RCC 7860 (cell line): ENCODE data around the gene RGL2.
"Not testable (repeated sequence)": the region's sequence is repeated elsewhere in the genome, so short reads cannot be mapped to it uniquely, and the experiment has no call there.

Source experiments
- DNase-seq: peaks from one replicate; pipeline ENCODE4 v3.0.0-alpha.2; 2015; ENCODE audit warnings: low spot score
- FAIRE-seq: peaks from 2 replicates; lab custom pipeline; 2012; peaks lifted over from hg19 to GRCh38; lab: Jason Lieb, UNC

RGL2 gene

DNA sequence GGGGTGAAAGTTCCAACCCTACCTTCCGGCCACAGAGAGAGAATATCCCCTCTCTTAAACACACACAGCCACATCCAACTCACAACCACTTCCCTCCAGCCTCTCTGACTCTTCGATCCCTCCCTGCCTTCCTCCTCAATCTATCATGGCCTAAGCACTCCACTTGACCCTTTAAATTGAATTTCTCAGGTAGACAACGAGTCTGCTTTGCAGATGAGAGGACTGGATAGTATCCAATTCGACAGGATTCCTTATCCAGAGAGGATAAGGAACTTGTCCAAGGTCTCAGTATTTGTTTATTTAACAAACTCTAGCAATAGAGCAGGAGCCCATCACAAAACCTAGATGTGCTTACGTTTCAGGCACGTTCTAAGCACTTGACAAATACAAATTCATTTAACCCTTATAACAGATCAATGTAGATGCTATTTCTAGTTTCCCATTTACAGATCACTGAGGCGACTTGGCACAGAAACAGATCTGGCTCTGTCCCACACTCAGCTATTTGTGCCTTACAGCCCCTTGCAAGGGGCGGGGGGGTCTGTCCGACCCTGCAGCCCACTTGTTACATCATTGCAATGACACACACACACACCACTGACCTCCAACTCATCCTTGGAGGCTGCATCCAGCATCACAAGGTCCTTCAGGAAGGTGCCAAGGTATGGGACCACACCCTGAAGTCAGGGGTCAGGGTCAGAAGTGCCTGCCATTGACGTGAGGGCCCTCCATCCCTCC, 4.5 kb downstream of the RGL2 start:
- DNase-seq (no peak), FAIRE-seq (no peak)

DNA sequence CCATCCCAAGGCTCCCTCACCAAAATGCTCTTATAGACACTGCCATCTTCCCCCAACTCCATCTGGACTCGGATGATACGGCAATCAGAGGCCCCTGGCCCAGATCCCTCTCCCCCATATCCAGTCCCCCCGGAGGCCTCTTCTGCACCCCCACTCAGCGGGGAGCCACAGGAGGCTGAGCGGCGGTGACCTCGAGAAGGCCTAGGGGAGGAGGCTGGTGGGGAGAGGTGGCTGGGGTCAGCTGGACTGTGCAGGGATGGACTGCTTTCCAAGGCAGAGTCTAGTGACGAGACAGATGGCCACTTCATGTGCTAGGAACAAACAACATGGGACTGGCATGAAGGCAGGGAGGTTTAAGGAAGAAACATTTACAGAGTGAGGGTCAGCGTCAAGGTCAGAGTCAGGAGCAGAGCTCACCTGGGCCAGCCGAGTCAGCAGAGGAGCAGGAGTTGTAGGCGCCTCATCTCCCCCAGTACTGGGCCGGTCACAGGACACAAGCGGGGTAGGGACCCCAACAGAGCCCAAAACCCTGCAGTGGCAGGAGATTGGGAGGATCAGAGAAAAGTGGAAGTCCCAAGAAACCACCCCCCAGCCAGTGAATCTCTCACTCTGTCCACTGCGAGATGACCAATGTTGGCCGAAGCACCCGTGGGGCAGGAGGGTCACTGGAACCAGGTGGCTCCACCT, 5.6 kb downstream of the RGL2 start:
- FAIRE-seq (no peak), DNase-seq (no peak)

DNA sequence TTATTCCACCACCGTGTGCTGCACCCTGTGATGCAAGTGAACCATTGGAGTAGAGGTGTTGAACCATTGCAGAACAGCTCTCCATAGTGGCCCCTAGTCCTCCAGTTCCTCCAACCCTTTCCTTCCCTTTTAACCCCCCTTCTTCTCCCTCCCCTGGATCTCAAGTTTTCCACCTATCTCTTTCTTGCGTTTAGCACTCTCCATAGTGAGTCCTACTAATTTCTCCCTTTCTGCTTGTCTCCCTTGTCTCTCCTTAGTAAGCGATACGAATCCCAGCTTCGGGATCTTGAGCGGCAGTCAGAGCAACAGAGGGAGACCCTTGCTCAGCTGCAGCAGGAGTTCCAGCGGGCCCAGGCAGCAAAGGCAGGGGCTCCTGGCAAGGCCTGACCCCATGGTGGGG, 8.3 kb downstream of the RGL2 start:
- no peak for DNase-seq
- FAIRE-seq, result no peak

DNA sequence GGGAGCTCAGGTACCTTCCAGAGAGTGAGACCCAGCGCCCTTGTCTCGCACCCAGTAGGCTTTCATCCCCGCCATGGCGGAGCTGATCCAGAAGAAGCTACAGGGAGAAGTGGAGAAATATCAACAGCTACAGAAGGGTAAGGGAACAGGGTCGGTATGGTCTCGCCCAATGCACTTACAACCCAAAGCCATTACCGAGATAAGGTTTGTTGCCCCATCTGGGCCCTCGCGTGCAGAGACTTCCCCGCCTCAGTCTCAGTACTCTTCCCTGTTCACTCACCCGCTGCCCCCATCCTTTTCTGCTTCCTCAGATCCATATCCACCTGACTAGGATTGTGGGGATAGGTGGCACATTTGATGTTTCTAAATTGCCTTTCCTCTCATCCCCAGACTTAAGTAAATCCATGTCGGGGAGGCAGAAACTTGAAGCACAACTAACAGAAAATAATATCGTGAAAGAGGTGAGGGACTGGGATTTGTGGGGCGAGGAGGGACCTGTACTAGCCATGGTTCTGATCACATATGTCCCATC, 8.9 kb downstream of the RGL2 start:
- FAIRE-seq (no peak), DNase-seq (no peak)

DNA sequence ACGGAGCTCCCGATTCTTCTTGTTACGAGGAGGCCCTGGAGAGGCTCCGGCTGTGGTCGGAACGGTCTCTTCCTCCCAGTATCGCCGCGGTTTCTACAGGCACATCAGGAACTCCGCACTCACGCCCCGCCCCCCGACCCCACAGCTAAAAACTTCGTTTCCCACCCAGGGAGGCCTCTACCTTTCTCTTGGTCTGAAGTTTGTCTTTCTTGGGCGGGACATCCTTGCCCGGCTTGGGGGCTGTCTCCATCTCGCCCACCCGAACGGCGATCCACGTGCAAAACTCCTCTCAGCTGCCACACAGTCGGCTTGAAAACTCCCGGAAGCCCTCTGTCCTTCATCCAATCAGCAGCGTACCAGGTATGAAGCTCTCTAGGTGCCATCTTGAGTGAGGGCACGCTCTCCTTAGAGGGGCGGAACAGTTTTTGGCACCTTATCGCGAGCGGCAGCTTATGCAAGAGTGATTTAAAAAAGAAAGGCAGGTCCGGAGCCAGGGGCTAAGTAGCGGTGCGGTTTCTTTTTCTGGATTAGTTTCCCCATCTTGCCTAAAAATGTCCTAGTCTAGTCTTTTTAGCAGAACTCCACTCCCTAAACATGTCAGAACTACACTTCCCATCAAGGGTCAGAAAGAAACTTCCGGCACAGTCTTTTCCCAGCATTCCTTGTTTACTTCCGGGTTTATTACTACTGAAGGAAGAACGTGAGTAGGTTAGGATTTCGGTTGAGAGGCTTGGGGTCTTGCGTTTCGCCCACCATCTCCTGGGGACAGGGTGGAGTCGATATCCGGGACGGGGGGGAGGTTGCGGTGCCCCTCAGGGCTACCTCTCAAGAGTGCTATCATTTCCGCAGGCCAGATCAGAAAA, 9.6 kb downstream of the RGL2 start, which contains the start of the genes PFDN6 and WDR46:
Gene PFDN6, plus strand, starts transcription at position 681 of the 863 bp plus-strand sequence. CDS start 256 bp downstream, outside the sequence.
Gene WDR46, minus strand, starts transcription at position 319 of the 863 bp plus-strand sequence. Its CDS starts 69 bp downstream, at position 250.
- DNase-seq (peak; percentile 74), FAIRE-seq (no peak)

DNA sequence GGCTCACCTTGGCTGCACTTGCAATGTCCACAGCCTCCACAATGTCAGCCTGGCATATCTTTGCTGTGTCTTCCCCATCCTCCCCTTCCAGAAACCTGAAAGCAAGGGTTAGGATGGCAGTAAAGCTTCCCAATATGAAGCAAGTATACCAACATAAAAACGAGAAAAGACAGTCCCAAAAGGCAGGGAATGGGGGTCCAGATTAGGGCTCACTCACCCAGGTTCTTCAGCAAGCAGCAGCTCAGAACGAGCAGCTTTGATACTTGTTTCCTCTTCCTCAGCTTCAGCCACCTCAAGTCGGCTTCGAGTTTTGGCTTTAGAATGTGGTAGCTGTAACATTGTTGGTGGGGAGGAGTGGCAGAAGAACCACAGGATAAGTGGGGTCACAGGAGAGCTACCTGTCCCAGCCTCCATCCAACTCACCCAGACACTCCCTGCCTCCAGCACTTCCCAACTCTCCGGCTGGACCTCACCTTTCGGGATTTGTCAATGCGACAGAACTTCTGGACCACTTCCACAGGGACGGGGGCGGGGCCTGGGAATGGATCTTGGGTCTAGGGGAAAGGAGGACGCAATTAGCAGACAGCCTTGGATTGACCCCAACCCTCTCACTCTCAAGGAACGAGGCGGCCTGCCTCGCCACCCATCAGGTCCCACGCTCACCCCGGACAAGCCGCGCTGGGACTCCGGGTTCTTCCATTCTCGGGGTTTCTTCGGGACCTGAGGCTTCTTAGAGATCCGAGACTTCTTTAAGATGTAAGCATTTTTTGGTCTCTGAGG, 10.4 kb downstream of the RGL2 start:
- no peak for FAIRE-seq
- DNase-seq, result no peak

DNA sequence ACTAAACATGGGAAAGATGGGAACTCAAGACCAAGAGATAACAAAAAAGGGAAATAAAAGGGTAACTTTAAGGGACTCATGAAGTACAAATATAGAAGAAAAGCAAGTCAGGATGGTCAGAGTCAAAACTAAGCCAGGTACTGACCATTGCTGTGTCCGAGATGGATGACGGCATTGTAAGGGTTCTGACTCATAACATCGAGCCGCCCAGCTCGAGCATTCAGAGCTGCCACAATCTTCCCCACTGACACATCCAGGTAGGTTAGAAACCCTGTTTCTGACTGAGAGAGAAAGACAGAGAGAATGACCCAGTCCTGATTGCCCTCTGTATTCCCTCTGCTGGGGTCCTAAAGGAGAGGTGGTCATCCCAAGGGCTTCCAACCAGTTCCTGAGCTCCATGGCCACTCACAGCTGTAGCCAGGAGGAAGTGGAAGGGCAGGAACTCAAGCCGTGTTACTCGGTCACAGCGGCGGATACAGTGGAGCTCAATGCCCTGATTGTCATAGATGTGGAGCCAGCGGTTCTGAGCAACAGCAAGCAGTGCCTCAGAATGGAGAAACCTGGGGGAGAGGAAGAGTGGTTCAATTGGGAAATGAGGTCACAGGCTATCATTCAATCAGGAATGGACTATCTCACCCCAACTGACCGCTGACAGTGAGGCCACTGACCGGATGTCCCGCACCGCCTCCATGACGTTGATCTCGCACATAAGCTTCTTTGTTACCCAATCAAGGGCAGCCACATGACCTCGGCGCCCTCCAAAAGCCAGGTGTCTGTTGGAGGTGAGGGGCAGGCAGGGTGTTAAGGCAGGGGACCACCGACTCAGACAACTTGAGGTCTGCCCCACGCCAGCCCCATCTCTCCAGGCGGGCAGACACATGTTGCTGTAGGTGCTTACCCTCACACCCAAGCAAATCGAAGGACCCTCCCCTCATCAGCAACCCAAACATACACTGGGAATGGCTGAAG, 11.5 kb downstream of the RGL2 start:
- DNase-seq (no peak), FAIRE-seq (no peak)

DNA sequence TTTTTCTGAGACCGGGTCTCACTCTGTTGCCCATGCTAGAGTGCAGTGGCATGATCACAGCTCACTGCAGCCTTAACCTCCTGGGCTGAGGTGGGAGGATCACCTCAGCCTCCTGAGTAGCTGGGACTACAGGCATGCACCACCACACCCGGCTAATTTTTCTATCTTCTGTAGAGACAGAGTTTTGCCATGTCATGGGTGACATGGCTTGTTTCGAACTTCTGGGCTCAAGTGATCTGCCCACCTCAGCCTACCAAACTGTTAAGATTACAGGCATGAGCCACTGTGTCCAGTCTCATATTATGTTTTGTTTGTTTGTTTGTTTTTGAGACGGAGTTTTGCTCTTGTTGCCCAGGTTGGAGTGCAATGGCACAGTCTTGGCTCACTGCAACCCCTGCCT, 13.5 kb downstream of the RGL2 start:
- not testable (repeated sequence) for DNase-seq, FAIRE-seq

DNA sequence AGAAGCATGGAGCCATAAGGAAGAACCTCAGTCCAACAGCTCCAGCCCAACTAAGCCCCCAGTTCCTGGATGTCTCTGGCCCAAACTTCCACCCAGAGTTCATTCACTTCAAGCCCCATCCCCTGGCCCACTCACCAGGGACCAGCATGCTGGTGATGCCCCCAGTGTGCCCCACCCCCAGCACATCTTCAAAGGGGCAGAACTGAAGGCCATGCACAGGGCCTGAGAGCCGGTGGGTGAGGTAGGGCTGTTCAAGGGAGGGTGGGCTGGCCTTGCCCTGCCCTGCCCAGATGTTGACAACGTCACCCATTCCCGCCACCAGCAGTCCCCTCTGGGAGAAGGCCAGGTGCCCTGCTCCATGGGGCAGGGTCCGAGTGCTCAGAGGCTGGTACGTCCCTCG, 18.2 kb downstream of the RGL2 start:
- FAIRE-seq (no peak), DNase-seq (no peak)

DNA sequence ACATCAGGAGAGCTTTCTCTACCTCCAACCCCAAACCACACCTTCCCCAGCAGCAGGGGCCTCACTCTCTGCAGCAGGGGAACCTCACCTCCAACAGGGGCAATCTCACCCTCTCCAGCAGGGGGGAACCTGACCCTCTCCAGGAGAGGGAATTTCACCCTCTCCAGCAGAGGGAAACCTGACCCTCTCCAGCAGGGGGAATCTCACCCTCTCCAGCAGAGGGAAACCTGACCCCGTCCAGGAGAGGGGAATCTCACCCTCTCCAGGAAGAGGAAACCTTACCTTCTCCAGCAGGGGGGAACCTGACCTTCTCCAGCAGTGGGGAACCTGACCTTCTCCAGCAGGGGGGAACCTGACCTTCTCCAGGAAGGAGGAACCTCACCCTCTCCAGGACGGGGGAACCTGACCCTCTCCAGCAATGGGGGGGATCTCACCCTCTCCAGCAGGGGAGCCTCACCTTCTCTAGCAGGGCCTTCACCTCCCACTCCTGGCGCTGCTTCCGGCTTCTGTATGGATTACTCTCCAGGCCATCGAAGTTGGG, 18.7 kb downstream of the RGL2 start:
- DNase-seq, result peak; percentile 46
- no peak for FAIRE-seq

DNA sequence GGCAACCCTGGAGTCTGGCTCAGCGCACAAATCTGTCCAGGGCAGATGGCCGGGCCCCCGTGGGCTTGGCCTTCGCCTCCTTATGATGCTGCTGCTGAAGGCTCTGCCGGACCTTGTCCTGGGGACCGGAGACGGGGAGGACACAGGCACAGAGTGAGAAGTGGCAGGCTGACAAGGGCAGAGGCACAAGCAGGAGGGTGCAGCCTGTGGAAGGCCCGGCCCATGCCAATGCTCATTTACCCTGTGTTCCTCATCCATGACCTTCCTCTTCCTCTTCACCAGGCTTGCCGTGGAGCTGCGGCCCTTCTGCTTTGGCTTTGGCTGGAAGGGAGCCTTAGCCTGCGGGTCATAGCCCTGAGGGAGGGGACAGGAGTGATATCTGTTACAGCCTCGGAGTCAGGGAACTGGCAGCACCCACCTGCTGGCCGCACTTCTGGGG, 19.5 kb downstream of the RGL2 start:
- no peak for DNase-seq
- no peak for FAIRE-seq

DNA sequence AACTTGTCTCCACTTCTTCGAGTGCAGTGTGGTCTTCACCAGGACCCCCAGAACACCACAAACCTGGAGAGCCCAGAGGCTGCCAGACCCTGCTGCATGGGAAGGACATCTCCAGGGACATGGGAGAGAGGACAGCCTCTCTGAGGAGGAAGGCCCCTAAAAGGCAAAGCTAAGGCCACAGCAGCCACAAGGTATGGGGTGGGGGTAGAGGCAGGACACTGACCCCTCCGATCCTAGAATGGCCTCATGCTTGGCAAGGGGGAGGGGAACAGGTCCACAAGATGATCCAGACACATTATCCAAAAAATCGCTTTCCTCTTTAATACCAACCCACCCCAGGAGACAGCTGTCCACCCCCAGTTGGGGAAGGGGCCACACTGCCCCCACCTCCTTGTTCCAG, 19.9 kb downstream of the RGL2 start:
- DNase-seq, result no peak
- no peak for FAIRE-seq

DNA sequence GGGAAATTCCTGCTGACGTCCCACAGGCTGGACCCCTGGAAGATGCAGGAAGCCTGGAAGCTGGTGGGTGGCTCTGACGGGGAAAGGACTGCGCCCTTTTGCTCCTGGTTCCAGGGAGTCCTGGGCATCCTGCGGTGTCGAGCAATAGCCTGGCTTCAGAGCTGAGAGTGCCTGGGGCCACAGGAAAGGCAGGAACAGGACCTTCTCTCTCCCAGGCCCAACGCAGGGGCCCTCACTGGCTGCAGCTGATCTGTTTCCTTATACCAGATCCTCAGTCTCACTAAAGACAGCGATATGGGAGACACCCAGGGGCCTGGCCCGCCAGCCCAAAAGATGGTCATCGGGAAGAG, 20.4 kb downstream of the RGL2 start:
- no peak for FAIRE-seq

DNA sequence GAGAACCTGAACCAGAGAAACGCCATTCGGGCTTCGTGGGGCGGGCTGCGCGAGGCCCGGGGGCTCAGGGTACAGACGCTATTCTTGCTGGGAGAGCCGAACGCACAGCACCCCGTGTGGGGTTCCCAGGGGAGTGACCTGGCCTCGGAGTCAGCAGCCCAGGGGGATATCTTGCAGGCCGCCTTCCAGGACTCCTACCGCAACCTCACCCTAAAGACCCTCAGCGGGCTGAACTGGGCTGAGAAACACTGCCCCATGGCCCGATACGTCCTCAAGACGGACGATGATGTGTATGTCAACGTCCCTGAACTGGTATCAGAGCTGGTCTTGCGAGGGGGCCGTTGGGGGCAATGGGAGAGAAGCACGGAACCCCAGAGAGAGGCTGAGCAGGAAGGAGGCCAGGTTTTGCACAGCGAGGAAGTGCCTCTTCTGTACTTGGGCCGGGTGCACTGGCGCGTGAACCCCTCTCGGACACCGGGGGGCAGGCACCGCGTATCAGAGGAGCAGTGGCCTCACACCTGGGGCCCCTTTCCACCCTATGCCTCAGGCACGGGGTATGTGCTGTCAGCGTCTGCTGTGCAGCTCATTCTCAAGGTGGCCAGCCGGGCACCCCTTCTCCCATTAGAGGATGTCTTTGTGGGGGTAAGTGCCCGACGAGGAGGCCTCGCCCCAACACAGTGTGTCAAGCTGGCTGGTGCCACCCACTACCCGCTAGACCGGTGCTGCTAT, 20.9 kb downstream of the RGL2 start:
- FAIRE-seq, result no peak

More for the DNA sequence above, 20.4 kb downstream of the RGL2 start:
- DNase-seq, result no peak

DNA sequence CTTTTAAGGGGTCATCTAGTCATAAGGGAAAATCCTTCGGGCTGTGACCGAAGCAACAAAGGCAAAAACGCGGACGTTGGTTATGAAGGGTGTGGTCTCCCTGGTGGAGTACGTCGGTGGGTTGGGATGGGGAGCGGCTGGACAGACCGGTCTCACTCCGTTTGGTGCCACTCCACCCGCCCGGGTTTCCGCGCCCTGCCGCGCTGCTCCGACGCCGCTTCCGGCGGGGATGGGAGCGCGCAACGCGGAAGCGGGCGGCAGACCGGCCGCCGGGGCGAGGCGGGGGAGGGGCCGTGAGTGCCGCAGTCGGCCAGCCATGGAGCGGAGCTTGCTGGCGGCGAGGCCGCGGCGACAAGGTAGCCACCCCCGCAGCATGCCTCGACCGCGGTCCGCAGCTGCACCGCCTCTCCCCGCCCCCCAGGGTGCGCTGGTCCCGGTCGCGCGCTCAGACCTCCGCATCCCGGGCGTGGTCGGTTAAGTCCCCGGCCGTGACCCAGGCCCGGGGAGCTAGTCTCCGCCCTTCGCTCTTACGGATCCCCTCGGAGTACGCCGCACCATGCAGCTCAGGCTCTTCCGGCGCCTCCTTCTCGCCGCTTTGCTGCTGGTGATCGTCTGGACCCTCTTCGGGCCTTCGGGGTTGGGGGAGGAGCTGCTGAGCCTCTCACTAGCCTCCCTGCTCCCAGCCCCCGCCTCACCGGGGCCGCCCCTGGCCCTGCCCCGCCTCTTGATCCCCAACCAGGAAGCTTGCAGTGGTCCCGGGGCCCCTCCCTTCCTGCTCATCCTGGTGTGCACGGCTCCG, 21.7 kb downstream of the RGL2 start, which contains the start of gene B3GALT4:
Gene B3GALT4, plus strand, starts transcription at position 260 of the 799 bp plus-strand sequence. Its CDS starts 297 bp downstream, at position 557.
- peak; percentile 38 for DNase-seq

More for the DNA sequence above, 20.9 kb downstream of the RGL2 start:
- DNase-seq, result peak; percentile 3

DNA sequence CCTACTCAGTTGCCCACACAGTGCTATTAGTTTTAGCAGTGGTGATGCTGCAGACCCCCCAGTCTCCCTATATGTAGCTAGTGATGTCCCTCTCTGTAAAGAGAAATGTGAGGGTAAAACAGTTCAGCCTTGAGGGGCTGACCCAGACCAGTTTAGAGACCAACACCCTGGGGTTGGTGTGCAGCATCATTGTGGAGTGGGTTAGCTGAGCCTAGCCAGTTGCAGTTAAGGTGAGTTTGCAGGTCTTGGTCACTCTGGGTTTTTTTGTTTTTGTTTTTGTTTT, 22.2 kb downstream of the RGL2 start:
- FAIRE-seq, result no peak

More for the DNA sequence above, 21.7 kb downstream of the RGL2 start, which contains the start of gene B3GALT4:
- FAIRE-seq, result no peak

More for the DNA sequence above, 22.2 kb downstream of the RGL2 start:
- no peak for DNase-seq
